GM19467 (cell line): ENCODE measurements around the gene ATG4C.
"Not testable (repeated sequence)": the region's sequence is repeated elsewhere in the genome, so short reads cannot be mapped to it uniquely, and the experiment has no call there.

Experiments used
- ATAC-seq: cut with Tn5 transposase; IDR thresholded peaks from one replicate; pipeline ENCODE4 v1.9.1; 2021; ENCODE audit warnings: mild to moderate bottlenecking, moderate library complexity; ENCODE audit not compliant: unreplicated experiment

The ATG4C gene

GRCh38 chr1:62783736-62784508 is at the start of gene ATG4C:
ATG4C (plus strand) TSS chr1:62784132; CDS start chr1:62803787, 19,655 bp downstream.
- peak; percentile 93 for ATAC-seq

DNA sequence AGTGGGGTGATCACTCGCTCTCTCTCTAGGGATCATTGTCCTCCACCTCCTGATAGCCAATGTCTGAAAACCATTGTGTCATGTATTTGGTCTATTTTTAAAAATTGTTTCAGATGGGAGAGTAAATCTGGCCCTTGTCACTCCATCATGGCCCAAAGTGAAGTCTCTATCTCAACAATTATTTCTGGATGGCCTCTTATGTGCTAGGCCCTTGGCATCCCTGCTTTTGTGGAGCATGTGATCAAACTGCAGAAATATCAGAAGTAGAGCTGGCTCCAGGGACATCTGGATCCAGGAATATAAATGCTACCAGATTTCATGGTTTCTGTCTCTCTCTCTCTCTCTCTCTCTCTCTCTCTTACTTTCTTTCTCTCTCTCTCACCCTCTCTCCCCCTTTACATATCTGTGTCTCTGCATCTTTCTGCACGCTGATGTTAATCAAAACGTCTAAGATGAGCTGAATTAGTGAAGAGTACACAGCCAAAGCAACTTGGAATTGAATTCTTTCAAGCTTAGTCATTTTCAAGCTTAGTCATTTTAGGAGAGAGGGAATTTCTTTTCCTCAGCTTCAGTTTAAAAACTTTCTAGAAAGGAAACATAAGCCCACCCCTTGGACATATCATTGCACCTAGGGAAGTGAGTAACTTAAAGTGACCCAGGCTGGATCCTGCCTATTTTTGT is 48.3 kb upstream of the ATG4C start:
- no peak for ATAC-seq

GRCh38 chr1:62740701-62741100 is 43.2 kb upstream of the ATG4C start:
- not testable (repeated sequence) for ATAC-seq

- no peak for ATAC-seq
These were observed 39.0 kb upstream of the ATG4C start for GRCh38 chr1:62744611-62745577.

GRCh38 chr1:62746086-62746808 is 37.7 kb upstream of the ATG4C start:
- ATAC-seq: no peak

GRCh38 chr1:62746809-62747138 is 37.2 kb upstream of the ATG4C start:
- no peak for ATAC-seq

DNA sequence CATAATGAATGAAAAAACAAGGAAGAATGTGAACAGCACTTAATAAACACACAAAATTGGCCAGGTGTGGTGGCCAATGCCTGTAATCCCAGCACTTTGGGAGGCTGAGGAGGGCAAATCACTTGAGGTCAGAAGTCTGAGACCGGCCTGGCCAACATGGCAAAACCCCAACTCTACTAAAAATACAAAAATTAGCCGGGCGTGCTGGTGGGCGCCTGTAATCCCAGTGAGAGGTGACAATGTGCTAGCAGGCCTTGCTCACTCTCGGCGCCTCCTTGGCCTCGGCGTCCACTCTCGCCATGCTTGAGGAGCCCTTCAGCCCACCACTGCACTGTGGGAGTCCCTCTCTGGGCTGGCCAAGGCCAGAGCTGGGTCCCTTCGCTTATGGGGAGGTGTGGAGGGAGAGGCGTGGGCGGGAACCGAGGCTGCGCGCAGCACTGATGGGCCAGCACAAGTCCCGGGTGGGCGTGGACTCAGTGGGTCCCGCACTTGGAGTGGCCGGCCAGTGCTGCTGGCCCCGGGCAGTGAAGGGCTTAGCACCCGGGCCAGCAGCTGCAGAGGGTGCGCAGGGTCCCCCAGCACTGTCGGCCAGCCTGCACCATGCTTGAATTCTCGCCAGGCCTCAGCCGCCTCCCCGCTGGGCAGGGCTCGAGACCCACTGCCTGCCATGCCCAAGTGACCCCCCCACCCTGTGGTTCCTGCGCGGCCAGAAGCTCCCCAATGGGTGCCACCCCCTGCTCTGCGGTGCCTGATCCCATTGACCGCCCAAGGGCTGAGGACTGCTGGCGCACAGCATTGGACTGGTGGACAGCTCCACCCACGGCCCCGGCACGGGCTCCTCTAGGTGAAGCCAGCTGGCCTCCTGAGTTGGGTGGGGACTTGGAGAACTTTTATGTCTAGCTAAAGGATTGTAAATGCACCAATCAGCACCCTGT is 30.6 kb upstream of the ATG4C start:
- no peak for ATAC-seq

GRCh38 chr1:62754938-62755337 is 29.0 kb upstream of the ATG4C start:
- ATAC-seq: not testable (repeated sequence)

DNA sequence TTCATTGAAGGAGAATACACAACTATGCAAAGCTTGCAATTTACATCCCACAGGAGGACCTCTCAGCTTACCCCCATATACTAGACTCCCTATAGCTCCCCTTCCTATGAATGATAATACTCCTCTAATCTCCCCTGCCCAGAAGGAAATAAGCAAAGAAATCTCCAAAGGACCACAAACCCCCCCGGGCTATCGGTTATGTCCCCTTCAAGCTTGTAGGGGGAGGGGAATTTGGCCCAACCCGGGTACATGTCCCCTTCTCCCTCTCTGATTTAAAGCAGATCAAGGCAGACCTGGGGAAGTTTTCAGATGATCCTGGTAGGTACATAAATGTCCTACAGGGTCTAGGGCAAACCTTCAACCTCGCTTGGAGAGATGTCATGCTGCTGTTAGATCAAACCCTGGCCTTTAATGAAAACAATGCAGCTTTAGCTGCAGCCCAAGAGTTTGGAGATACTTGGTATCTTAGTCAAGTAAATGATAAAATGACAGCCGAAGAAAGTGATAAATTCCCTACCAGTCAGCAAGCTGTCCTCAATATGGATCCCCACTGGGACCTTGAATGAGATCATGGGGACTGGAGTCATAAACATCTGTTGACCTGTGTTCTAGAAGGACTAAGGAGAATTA is 27.6 kb upstream of the ATG4C start:
- not testable (repeated sequence) for ATAC-seq

GRCh38 chr1:62759232-62759875 is 24.6 kb upstream of the ATG4C start:
- ATAC-seq: not testable (repeated sequence)

GRCh38 chr1:62760021-62760782 is 23.7 kb upstream of the ATG4C start:
- not testable (repeated sequence) for ATAC-seq

- not testable (repeated sequence) for ATAC-seq
These were observed 22.6 kb upstream of the ATG4C start for GRCh38 chr1:62761223-62761870.

- ATAC-seq: not testable (repeated sequence)
These were observed 21.9 kb upstream of the ATG4C start for GRCh38 chr1:62762027-62762426.

DNA sequence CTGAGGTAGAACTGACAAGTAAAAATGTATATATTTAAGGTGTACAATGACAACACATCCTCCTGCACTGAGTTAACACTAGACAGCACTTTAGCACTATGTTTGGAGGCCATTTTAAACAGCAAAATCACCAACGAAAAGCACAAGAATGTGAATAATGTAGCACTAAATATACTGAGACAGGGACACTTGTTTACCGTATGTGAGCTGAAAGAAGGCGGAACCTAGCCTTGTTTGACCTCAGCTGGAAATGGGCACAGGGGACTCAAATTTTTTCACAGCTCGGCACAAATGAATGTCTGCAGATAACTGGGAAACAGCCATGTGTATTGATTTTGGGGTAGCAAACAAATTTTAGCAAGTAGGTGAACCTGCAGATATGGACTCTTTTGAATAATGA is 18.0 kb upstream of the ATG4C start:
- no peak for ATAC-seq

GRCh38 chr1:62768551-62768950 is 15.4 kb upstream of the ATG4C start:
- ATAC-seq: not testable (repeated sequence)

DNA sequence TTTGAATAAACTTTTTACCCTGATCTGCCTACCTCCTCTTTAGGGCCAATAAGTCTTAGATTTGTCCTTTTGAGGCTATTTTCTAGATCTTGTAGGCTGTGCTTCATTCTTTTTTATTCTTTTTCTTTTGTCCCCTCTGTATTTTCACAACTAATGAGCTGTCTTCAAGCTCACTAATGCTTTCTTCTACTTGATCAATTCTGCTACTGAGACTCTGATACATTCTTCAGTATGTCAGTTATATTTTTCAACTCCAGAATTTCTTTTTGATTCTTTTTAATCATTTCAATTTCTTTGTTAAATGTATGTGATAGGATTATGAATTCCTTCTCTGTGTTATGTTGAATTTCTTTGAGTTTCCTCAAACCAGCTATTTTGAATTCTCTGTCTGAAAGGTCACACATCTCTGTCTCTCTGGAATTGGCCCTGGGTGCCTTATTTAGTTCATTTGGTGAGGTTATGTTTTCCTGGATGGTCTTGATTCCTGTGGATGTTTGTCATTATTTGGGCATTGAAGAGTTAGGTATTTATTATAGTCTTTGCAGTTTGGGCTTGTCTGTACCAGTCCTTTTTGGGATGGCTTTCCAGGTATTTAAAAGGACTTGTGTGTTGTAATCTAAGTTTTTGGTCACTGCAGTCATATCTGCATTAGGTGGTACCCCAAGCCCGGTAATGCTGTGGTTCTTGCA is 11.2 kb upstream of the ATG4C start:
- no peak for ATAC-seq

GRCh38 chr1:62774006-62774405 is 9.9 kb upstream of the ATG4C start:
- no peak for ATAC-seq
